COR-L47 (cell line): ENCODE measurements around the gene LDHA.

Source experiments
- DNase-seq: peaks from one replicate; lab custom pipeline; 2025; lab: John Stamatoyannopoulos, UW

The LDHA gene

GRCh38 chr11:18394275-18394927 is at the start of gene LDHA:
Gene LDHA, plus strand, starts transcription at chr11:18394563. Its CDS starts 2,280 bp downstream, at chr11:18396843.
- peak; percentile 97 for DNase-seq

GRCh38 chr11:18347471-18348125 is 46.8 kb upstream of the LDHA start:
- DNase-seq = no peak

DNA sequence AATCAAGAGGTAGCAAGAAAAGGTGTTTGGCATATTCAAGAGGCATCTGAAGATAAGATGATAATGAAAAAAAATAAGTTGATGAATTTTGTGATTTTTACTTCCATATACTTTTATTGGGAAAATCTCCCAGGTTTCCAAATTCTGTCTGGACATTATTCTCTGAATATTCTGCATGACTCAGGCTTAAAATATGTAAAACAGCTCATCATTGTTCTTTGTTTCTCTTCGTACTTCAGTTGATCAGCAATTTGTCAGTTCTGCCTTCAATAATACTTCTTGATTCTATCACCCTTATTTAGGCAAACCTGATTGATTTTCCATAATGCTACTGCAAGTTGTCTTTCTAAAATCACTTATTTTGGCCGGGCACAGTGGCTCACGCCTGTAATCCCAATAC is 41.8 kb upstream of the LDHA start:
- DNase-seq = no peak

DNA sequence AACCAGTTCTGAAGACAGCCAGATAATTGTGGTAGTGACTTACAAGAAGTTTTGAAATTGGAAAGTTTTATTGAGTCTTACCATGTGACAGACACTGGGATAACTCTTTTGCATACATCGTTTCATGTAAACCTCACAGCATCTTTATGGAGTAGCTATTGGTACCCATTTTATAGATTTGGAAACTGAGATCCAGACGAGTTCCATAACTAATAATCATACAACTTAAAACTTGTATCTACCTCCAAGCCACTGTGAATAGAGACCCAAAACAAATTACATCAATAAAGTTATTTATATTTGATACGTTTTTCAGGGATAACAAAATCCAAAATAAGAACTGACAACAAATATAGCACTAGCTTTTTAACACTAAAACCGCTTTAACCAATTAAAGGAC is 35.7 kb upstream of the LDHA start:
- no peak for DNase-seq

DNA sequence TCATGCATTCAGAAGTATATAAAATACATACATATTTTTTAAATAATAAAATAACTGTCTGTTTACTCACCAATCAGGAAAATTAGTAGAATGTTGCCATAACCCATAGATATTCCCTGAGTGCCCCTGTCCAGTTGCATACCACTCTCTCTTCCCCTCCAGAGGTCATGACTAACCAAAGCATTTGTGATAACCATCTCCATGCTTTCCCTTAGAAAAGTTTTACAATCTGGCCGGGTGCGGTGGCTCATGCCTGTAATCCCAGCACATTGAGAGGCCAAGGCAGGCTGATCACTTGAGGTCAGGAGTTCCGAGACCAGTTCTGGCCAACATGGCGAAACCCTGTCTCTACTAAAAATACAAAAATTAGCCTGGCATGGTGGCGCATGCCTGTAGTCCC is 33.2 kb upstream of the LDHA start:
- DNase-seq = no peak

DNA sequence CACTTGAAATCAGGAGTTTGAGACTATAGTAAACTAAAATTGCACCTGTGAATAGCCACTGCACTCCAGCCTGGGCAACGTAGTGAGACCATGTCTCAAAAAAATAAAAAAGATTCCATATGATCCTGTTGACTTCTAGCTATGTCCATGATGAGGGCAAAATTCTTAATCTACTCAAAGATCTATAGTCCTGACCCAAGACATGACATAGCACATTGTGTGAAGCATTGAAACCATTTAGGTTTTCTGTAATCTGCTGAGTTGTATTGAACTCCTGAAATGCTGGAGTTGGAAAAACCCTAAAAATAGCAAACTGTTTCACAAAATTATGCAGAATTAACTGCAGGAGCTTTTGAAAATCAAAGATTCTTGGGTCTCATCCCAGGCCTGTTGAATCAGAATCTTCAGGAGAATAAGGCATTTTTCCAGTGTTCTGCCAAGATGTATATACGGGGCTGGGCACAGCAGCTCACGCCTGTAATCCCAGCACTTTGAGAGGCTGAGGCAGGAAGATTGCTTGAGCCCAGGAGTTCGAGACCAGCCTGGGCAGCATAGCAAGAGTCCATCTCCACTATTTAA is 29.8 kb upstream of the LDHA start:
- DNase-seq = no peak

DNA sequence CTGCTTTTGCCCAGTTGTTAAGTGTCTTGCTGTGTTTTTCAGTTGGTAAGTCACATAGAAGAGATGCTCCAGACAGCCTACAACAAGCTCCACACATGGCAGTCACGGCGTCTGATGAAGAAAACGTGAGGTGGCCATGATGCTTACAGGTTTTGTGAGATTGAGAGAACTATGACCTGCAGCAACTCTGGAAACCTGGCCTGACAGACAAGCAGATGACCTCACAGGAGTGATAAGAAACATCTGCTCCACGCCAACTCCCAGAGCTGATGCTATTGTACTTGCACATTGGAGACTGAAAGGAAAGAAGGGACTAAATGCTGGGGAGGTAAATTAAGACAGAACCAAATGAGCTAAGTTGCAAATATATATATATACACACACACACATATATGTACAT is 28.6 kb upstream of the LDHA start:
- no peak for DNase-seq

DNA sequence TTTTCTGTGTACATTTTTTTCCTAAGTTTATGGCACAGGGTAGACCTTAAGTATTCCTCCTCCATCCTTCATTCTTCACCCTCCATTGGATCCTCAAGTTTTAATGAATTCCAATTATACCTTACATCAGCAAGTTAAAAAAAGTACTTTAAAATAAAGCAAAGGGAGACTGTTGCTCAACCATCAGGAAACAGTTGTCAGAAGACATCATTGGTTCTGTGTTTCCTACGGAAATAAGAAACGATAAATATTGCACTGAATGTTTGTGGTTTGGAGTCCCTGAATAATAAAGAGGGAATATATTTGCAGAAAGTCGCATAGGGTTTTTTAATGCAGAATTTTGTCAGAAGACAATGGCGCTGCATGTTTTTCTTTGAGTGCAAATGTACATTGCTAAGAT is 28.1 kb upstream of the LDHA start:
- no peak for DNase-seq

DNA sequence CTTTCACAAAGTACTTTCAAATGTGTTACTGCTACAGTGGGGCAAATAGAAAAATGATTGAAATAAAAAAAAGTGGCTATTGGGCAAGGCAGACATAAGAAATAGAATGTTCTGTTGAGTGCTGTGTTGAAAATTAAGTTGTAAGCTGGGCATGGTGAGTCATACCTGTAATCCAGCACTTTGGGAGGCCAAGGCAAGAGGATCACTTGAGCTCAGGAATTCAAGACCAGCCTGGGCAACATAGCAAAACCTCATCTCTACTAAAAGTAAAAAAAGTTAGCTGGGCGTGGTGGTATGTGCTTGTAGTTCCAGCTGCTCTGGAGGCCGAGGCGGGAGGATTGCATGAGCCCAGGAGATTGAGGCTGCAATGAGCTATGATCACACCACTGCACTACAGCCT is 26.9 kb upstream of the LDHA start:
- no peak for DNase-seq

GRCh38 chr11:18368221-18368620 is 26.1 kb upstream of the LDHA start:
- no peak for DNase-seq

- DNase-seq = no peak
These were observed 25.0 kb upstream of the LDHA start for GRCh38 chr11:18369398-18369797.

DNA sequence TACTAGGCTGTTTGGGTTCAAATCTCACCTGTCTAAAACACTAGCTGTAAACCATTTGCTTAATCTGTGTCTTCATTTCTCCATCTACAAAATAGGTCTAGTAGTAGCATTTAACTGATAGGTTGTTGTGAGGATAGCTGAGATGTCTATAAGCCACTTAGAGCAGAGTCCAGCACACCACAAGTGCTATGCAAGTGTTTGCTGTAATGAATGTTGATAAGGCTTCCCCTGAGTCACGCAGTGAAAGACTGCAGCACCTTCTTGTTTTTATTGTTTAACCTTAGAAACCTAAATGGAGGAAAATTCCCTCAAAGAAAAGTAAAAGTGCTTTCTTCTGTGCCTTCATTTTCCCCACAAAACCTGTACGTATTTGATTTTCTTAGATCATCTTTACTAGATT is 23.1 kb upstream of the LDHA start:
- no peak for DNase-seq

GRCh38 chr11:18372201-18372600 is 22.2 kb upstream of the LDHA start:
- no peak for DNase-seq

- DNase-seq = no peak
These were observed 19.4 kb upstream of the LDHA start for GRCh38 chr11:18374956-18375355.

DNA sequence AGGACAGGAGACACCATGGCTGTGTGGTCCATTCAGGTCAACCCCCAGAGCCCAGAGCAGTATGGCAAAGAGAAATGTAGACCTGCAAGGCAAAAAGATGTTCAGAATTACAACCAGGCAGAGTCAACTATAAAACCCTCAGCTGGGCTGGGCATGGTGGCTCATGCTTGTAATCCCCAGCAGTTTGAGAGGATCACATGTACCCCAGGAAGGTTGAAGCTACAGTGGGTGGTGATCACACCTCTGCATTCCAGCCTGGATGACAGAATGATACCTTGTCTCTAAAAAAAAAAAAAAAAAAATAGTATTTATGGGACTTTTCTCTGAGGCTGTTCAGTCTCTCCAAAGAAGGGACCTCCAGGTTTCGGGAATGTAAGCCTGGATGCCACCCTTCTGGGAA is 18.4 kb upstream of the LDHA start:
- DNase-seq = no peak

DNA sequence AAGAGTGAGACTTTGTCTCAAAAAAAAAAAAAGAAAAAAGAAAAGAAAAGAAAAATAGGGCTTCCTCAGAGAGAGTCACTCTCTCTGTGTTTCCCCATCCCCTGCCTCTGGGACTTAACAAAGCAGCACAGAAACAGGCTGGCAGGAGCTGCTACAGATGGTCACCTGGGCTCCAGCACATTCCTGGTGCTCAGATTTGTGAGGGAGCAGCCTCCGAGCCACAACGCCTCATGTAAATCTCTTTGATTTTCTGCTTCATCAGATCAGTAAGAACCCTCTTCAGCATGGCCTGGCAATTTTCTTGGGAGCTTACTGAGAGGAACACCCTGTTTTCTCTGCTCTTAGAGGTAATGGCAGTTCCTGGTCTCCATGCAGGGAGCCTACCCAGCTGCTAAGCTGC is 15.2 kb upstream of the LDHA start:
- no peak for DNase-seq

- DNase-seq = peak; percentile 47
These were observed 10.8 kb upstream of the LDHA start for GRCh38 chr11:18383388-18384156.

- DNase-seq = peak; percentile 2
These were observed 10.2 kb upstream of the LDHA start for GRCh38 chr11:18384157-18384641.

GRCh38 chr11:18390088-18390487 is 4.3 kb upstream of the LDHA start:
- no peak for DNase-seq

DNA sequence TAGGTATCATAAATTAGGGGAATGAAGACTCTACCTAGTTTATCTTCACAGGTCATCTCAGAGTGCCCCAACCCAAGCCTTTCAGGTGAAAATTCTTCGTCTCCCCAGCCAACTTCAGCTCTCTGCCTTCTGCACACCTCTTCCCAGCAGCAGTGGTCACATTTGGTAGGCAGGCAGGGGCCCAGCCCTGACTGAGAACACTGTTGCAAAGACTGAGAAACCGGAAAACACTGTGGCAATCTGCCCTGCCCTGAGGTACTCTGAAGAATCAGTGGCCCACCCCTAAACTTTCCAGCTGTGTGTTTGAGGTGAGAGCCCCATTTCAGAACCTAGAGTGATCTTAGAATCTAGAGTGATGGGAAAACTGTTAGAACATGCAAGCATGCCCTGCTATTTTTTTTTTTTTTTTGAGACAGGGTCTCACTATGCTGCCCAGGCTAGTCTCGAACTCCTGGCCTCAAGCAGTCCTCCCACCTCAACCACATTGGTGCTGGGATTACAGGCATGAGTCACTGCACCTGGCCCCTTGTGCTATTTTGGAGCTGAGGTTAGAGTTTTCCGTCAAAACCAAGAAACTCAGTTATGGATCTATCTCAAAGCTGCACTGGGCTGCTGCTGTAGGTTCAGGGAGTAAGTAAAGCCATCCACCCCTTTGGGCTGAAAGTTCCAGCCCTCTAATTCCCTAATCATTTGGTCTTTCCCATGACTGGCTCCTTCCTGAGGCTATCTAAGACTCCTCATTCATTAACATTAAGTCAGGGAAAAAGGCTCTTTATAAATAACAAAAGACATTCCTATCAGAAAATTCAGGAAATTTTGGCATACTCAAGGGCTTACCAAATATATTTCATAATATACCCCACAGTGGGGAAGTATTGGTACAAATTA is 1.7 kb upstream of the LDHA start:
- DNase-seq = no peak

- no peak for DNase-seq
These were observed 635 bp upstream of the LDHA start for GRCh38 chr11:18393581-18394274.
